ENCODE measurements around the gene RTN1. TPM values are rescaled to one million over a fixed set of nuclear protein-coding genes. Genes with fewer than 3 reads are reported as not detected.

RTN1 gene
- total and polyA plus RNA-seq, 2 of the 8 experiments (the other 6 are each of a cell fraction or from before 2014, with no cell fraction given) = 2.8 to 4.9 TPM

DNA sequence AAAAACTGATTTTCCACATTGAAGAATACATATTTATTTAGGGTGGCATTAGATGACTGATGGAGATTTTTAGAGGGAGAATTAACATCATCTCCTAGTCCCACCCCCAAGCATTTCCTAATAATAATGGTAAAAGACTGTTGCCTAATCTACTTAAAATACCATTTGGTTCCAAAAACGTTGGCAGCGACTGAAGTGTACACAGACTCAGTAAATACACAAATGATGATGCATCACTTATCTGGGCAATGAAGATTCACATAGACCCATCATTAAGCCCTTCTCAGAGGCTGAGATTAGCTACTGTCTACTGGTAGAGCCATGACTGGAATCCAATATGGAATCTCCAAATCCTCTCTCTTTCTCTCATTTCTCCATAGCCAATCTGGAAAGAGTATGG lies 18.2 kb downstream of the RTN1 start:
- ChIA-PET CTCF (ENCODE audit: partially characterized antibody) (no interaction called here), POLR2A (ENCODE audit: partially characterized antibody) (no interaction called here)
- no peak overlapping the region for H3K9ac ChIP-seq (replicated peaks in 1 of 4; ENCODE audit: extremely low read depth in 1 of 4, low read depth in 3 of 4, low read length in 3 of 4)
- H3K18ac ChIP-seq (ENCODE audit: extremely low read depth, low read length) = no peak overlapping the region
- no peak overlapping the region for H3K4me2 ChIP-seq (ENCODE audit: insufficient read depth in 1 of 2, low read depth in 2 of 2, low read length in 2 of 2)
- no peaks in the 10 kb centered on the region for H4K20me1 ChIP-seq (replicated peaks in 1 of 2; ENCODE audit: control insufficient read depth in 1 of 2, insufficient read depth in 2 of 2, low read length in 2 of 2)
- no peaks in the 10 kb centered on the region for H3K79me2 ChIP-seq (ENCODE audit: control insufficient read depth in 1 of 2, insufficient read depth in 2 of 2, low read length in 2 of 2)
- H3K56ac ChIP-seq (replicated peaks; ENCODE audit: insufficient read length, low read depth, low read length) = no peak overlapping the region
- no peak overlapping the region for H2BK120ac ChIP-seq (replicated peaks; ENCODE audit: low read depth, low read length)
- no peak overlapping the region for H2AK5ac ChIP-seq (ENCODE audit: low read depth, low read length)
- H4K5ac ChIP-seq (ENCODE audit: insufficient read length, low read depth, low read length) = no peak overlapping the region
- DNase-seq (ENCODE audit: low read depth in 1 of 2, low spot score in 2 of 2) = no peak
- H3K4me1 ChIP-seq (replicated peaks in 1 of 4; ENCODE audit: control insufficient read depth in 3 of 4, insufficient read depth in 4 of 4, low read length in 3 of 4) = no peaks in the 10 kb centered on the region
- WGBS, 2 experiments (ENCODE audit: extremely low coverage in 1 of 2, insufficient coverage in 1 of 2, insufficient read length in 1 of 2, insufficient replicate concordance in 2 of 2, low coverage in 1 of 2, low lambda C conversion rate in 2 of 2, missing lambda C conversion rate in 1 of 2) = 81% methylated on average over 2 of the region's 2 CpGs; no CpG with 5 or more reads in 1 of the 2 experiments
- H3K27ac ChIP-seq (ENCODE audit: low read depth, low read length) = no peak overlapping the region
- no peaks in the 10 kb centered on the region for H3K79me1 ChIP-seq (ENCODE audit: low read depth, low read length)
- FAIRE-seq = no peak
- H2BK5ac ChIP-seq (ENCODE audit: low read depth, low read length) = no peak overlapping the region
- H2BK20ac ChIP-seq (ENCODE audit: low read length) = no peak overlapping the region
- no peak overlapping the region for H3K4ac ChIP-seq (replicated peaks; ENCODE audit: insufficient read length, low read depth, low read length)
- no peak overlapping the region for H4K8ac ChIP-seq (ENCODE audit: extremely low read depth, insufficient read depth, low read length)
- H2BK15ac ChIP-seq (ENCODE audit: low read length) = no peak overlapping the region
- H3K9me3 ChIP-seq (ENCODE audit: insufficient read depth in 2 of 2, low read depth in 1 of 2, low read length in 1 of 2) = no peaks in the 10 kb centered on the region
- H3K23ac ChIP-seq (ENCODE audit: insufficient read length) = no peak overlapping the region
- no peak overlapping the region for H3K14ac ChIP-seq (ENCODE audit: insufficient read length)
- no peak overlapping the region for H3K4me3 ChIP-seq (ENCODE audit: extremely low read depth in 1 of 4, insufficient read depth in 2 of 4, low read depth in 3 of 4, low read length in 4 of 4)
- H2BK12ac ChIP-seq (ENCODE audit: low read depth, low read length) = no peak overlapping the region
- no peak overlapping the region for H4K91ac ChIP-seq (replicated peaks; ENCODE audit: insufficient read length, low read length)
- no peaks in the 10 kb centered on the region for H3K36me3 ChIP-seq (ENCODE audit: control insufficient read depth in 2 of 4, insufficient read depth in 4 of 4, low read length in 3 of 4)
- H3K23me2 ChIP-seq (ENCODE audit: low read depth, low read length) = no peaks in the 10 kb centered on the region
- no peaks in the 10 kb centered on the region for H3K27me3 ChIP-seq (replicated peaks in 1 of 4; ENCODE audit: control insufficient read depth in 3 of 4, extremely low read depth in 1 of 4, insufficient read depth in 3 of 4, low read length in 3 of 4)
- no peak overlapping the region for H2AFZ ChIP-seq (ENCODE audit: low read length)
- TF ChIP-seq KDM4A (IDR thresholded peaks at IDR 0.05; ENCODE audit: low read depth, low read length, severe bottlenecking) (no peak), CBX8 (IDR thresholded peaks at IDR 0.05; ENCODE audit: borderline replicate concordance, low read depth, low read length) (no peak), JUN (IDR thresholded peaks at IDR 0.05; ENCODE audit: low read depth, low read length) (no peak), TBP (IDR thresholded peaks at IDR 0.05; ENCODE audit: low read depth, low read length) (no peak), POLR2AphosphoS5 (IDR thresholded peaks at IDR 0.05; ENCODE audit: low read depth, low read length) (no peak), BRCA1 (IDR thresholded peaks at IDR 0.05; ENCODE audit: low read depth, low read length) (no peak), ZNF274 (IDR thresholded peaks at IDR 0.05; ENCODE audit: borderline replicate concordance, extremely low read depth, low read length) (no peak), TCF12 (IDR thresholded peaks at IDR 0.05; ENCODE audit: low read depth, low read length) (no peak), HDAC2 (IDR thresholded peaks at IDR 0.05; ENCODE audit: borderline replicate concordance in 1 of 2, low read depth in 2 of 2, low read length in 2 of 2) (no peak), TEAD4 (IDR thresholded peaks at IDR 0.05; ENCODE audit: low read depth, low read length) (no peak), EGR1 (IDR thresholded peaks at IDR 0.05; ENCODE audit: borderline replicate concordance, low read depth, low read length) (no peak), EP300 (IDR thresholded peaks at IDR 0.05; ENCODE audit: borderline replicate concordance in 1 of 2, low read depth in 2 of 2, low read length in 2 of 2) (no peak), SP1 (IDR thresholded peaks at IDR 0.05; ENCODE audit: low read depth, low read length) (no peak), ASH2L (IDR thresholded peaks at IDR 0.05; ENCODE audit: low read length) (no peak), CBX5 (IDR thresholded peaks at IDR 0.05; ENCODE audit: low read depth, low read length) (no peak), RAD21 (IDR thresholded peaks at IDR 0.05 in 1 of 2, conservative IDR thresholded peaks at IDR 0.05 in 1 of 2; ENCODE audit: low read depth in 2 of 2, low read length in 2 of 2) (no peak)

Data from H1 (cell line).